T-helper 22 cell (primary cell): ENCODE data around the gene TSPAN14.

Source experiments
- DNase-seq: peaks from one replicate; pipeline ENCODE4 v3.0.0-alpha.2; 2020; ENCODE audit warnings: low read depth

The TSPAN14 gene

GRCh38 chr10:80421707-80422536, 32.2 kb upstream of the TSPAN14 start:
- no peak for DNase-seq

GRCh38 chr10:80425901-80426300, 28.2 kb upstream of the TSPAN14 start:
- DNase-seq, result no peak

- DNase-seq, result no peak
These were observed 26.6 kb upstream of the TSPAN14 start for GRCh38 chr10:80427541-80427940.

- DNase-seq, result no peak
These were observed 24.6 kb upstream of the TSPAN14 start for GRCh38 chr10:80429521-80429973.

GRCh38 chr10:80433134-80433533, 21.0 kb upstream of the TSPAN14 start:
- no peak for DNase-seq

GRCh38 chr10:80436446-80437098, 17.5 kb upstream of the TSPAN14 start:
- DNase-seq, result no peak

- DNase-seq, result no peak
These were observed 16.9 kb upstream of the TSPAN14 start for GRCh38 chr10:80437227-80437626.

- no peak for DNase-seq
These were observed 12.3 kb upstream of the TSPAN14 start for GRCh38 chr10:80441831-80442230.

- no peak for DNase-seq
These were observed 11.2 kb upstream of the TSPAN14 start for GRCh38 chr10:80442879-80443278.

GRCh38 chr10:80443531-80443974, 10.6 kb upstream of the TSPAN14 start:
- DNase-seq, result no peak

GRCh38 chr10:80444124-80444523, 10.0 kb upstream of the TSPAN14 start:
- no peak for DNase-seq

GRCh38 chr10:80444646-80445319, 9.3 kb upstream of the TSPAN14 start:
- DNase-seq, result peak; percentile 58

GRCh38 chr10:80447436-80448190, 6.5 kb upstream of the TSPAN14 start:
- DNase-seq, result no peak

- no peak for DNase-seq
These were observed 5.7 kb upstream of the TSPAN14 start for GRCh38 chr10:80448209-80448942.

- DNase-seq, result no peak
These were observed 4.6 kb upstream of the TSPAN14 start for GRCh38 chr10:80449520-80449919.

- DNase-seq, result no peak
These were observed 3.0 kb upstream of the TSPAN14 start for GRCh38 chr10:80451132-80451531.

- DNase-seq, result no peak
These were observed 2.0 kb upstream of the TSPAN14 start for GRCh38 chr10:80452069-80452468.

GRCh38 chr10:80452640-80453039, 1.5 kb upstream of the TSPAN14 start:
- no peak for DNase-seq

- DNase-seq, result no peak
These were observed 861 bp upstream of the TSPAN14 start for GRCh38 chr10:80453056-80453841.
